GM12875 (cell line): ENCODE measurements around the gene RTN4RL2.

Experiments
- H3K4me3 ChIP-seq: one replicate; pipeline ENCODE4 v1.5.1; 2011; ENCODE audit warnings: low read depth, low read length, control low read depth
- TF ChIP-seq, protein P1 (sequence below): IDR thresholded peaks from 2 replicates; pipeline ENCODE4 v1.5.1; 2011; ENCODE audit warnings: low read depth, mild to moderate bottlenecking, control low read depth, inconsistent platforms, low read length, moderate library complexity, borderline replicate concordance; ENCODE audit not compliant: insufficient read depth

The RTN4RL2 gene

DNA sequence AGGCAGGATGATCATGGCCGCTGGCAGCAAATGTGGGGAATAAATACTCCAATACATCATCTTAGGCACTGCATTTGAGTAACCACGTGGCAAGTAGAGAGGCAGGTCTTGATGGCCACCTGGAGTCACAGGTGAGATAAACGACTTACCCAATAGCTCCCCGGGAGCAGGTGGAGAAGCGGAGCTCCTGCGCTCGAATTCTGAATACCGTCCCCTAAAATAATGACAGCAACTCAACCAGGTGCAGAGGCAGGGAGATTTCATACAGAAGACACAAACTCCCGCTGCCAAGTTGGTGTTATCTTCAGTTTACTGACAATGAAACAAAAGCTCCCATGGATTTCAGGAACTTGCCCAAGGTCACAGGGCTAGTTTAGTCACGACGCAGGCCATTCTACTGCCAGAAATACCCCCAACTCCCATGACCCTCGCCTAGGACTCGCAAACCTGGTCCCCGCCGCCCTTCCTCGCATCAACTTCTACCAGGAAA is 33.8 kb upstream of the RTN4RL2 start:
- TF ChIP-seq, protein P1, sequence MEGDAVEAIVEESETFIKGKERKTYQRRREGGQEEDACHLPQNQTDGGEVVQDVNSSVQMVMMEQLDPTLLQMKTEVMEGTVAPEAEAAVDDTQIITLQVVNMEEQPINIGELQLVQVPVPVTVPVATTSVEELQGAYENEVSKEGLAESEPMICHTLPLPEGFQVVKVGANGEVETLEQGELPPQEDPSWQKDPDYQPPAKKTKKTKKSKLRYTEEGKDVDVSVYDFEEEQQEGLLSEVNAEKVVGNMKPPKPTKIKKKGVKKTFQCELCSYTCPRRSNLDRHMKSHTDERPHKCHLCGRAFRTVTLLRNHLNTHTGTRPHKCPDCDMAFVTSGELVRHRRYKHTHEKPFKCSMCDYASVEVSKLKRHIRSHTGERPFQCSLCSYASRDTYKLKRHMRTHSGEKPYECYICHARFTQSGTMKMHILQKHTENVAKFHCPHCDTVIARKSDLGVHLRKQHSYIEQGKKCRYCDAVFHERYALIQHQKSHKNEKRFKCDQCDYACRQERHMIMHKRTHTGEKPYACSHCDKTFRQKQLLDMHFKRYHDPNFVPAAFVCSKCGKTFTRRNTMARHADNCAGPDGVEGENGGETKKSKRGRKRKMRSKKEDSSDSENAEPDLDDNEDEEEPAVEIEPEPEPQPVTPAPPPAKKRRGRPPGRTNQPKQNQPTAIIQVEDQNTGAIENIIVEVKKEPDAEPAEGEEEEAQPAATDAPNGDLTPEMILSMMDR = no peak
- H3K4me3 ChIP-seq = peak overlapping the region; percentile 85

DNA sequence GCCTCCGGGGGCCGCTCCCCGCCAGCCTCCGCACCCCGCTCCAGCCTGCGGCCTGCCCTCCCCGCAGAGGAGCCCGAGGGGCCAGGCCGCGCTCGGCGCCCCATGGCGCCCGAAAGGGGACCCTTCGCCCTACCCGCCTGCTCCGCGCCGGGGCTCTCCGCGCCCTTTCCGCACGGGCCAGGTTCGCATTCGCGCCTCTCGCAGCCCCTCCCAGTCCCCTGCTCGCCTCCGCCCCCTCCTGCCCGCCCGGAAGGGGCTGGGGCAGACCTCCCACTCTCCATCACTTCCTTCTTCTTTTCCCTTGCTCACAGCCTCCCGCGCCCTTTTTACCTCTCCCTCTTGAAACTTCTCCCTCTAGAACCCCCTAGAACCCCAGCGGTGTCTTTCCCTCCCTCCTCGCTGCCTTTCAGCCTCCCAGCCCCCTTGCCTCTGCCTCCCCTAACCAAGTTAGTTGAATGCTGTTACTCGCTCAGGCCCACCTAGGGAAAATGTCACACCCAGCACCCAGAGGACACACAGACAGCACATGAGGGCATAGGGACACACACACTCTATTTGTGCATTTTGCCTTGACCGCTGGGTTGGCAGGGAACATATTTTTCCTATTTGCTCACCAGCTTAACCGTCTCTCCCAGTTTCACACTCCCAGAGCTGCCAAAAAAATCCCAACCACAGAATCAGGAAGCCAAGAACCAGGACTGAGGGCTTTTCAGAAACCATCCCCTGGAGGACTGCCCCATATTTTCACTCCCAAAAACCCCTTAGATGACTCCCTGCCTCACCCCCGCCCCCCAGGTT is 33.2 kb upstream of the RTN4RL2 start, which contains the start of gene SLC43A3:
TSS of gene SLC43A3 (minus strand) at position 193 of the 798 bp plus-strand sequence. CDS start 949 bp downstream, outside the sequence.
- H3K4me3 ChIP-seq = peak within 1 kb of the TSS; percentile 85
- TF ChIP-seq, protein P1 = no peak

DNA sequence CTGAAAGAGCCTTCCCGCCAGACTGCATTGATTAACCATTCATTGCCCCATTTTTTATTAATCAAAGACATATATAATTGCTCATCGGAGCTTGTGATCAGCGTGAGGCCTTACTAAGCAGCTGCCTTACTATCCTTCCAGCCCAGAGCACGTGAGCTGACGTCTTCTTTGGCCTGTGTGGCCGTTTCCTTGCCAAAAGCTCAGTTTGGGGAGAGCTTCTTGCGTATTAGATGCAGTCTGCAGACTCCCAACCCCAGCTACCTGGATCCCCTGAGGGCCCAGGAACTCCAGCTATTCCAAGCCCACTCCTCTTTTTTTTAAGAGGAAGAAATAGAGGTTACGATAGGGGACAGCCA is 32.6 kb upstream of the RTN4RL2 start:
- H3K4me3 ChIP-seq = no peak overlapping the region
- TF ChIP-seq, protein P1 = no peak

DNA sequence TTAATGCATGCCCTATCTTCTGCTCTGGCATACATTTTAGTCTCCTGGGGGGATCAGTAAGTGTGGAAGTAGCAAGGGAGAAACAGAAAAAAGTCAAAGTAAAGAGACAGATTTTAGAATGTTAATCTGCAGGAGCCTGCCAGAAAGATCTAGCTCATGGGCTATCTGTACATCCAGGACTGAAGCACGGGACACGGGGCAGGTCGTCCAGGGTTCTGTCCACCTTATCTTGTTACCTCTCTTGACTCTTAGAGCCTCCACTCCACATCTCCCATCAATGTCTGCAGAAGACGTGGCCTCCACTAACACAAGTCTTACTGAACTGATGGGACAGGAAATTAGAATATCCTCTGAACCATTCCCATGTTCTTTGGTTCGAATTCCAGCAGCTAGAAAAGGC is 31.7 kb upstream of the RTN4RL2 start:
- H3K4me3 ChIP-seq = no peak overlapping the region
- TF ChIP-seq, protein P1 = no peak

DNA sequence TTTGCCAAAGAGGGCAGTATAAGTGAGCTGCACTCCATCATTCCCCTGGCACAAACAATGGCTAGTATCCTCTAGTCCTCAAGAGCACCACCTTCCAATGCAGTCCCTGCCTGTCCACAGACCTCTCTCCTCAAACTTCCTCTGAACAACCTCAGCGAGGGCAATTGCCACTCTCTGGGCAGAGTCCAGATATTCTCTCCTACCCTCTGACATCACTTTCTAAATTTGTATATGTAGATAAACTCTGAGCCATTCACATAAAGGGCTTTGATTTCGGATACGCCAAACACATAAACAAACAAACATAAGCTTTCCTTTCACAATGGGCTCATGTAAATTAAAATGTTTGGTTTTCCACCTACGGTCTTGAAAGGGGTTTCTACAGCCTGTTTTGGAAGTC is 30.4 kb upstream of the RTN4RL2 start:
- TF ChIP-seq, protein P1 = no peak
- H3K4me3 ChIP-seq = no peak overlapping the region

DNA sequence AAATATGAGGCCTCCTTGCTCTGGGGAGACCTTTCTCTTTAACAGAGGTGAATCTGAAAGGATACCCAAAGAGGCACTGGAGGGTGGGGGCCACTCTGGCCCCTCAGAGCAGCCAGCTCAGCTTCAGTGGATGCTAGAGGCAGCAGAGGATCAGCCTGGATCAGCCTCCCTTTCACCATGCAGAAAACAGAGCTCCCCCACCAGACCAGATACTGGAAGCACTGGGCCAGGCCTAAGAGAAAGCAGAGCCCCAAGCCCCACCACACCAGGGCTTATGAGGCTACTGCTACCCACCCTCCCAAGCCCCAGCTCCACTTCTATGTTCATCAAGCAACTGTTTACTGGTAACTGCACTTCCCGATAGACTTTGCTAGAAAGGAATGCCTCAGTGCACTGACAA is 29.4 kb upstream of the RTN4RL2 start:
- H3K4me3 ChIP-seq = no peak overlapping the region
- TF ChIP-seq, protein P1 = no peak

DNA sequence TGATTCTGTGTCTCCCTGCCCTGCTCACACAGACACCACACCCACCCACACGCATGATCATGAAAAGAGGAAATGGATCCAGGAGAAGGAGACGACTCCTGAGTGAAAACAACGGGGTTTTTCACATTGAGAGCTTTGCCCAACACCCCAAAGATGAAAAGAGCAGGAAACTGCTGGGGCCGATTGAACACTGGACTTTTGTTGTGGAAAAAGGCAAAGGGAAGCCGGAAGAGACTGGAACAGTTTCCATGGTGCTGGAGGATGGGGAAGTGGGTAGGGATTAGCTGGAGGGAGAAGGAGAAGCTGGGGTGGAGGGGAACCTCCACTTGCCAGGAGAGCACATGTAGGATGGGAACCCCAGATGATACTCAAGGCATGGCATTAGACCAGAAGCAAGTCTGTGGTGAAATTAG is 28.2 kb upstream of the RTN4RL2 start:
- TF ChIP-seq, protein P1 = no peak
- no peak overlapping the region for H3K4me3 ChIP-seq
